ENCODE data around the gene EMP1. TPM values are rescaled to one million over a fixed set of nuclear protein-coding genes. Genes with fewer than 3 reads are reported as not detected.

Gene EMP1
- total and polyA plus RNA-seq, 2 donors (not counting 1 experiment from before 2014, with no cell fraction given), result 53.5 to 437 TPM

DNA sequence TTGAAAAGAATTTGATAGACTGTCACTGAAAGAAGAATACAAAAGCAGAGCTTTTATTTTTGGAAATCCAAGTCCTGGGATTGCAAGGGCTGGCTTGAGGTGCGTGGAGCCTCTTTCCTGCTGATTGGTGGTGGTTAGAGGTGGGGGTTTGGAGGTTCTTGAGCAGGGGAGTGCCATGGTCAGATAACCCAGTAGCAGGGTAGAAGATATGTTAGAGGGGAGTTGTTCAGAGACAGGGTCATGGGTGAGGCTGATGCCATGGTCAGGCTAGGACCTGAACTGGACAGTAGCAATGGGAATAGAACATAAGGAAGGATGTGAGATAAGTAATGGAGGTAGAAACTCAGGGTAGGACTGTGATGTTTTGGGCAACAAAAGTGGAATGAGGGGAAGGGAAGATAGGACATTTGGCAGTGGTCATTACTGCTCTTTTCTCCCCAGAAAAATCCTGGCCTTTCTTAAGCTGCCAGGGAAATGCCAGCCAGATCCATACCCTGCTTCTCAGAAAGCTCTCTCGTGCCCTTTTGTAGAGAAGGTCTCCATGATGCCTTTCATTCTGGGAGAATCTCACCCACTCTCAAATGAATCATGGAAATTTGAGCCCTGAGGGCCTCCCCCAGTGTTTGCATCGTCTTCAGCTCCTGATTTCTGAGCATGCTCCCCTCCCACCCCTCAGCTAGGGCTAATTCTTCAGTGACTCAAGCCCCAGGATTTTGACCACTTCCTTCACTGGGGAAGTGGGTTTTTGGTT is 9.5 kb downstream of the EMP1 start:
- peaks cover 81% of the 10 kb centered on the region for H3K4me1 ChIP-seq (ENCODE audit: control insufficient read depth, extremely low read depth, insufficient read depth, low read length)
- TF ChIP-seq, protein P1, sequence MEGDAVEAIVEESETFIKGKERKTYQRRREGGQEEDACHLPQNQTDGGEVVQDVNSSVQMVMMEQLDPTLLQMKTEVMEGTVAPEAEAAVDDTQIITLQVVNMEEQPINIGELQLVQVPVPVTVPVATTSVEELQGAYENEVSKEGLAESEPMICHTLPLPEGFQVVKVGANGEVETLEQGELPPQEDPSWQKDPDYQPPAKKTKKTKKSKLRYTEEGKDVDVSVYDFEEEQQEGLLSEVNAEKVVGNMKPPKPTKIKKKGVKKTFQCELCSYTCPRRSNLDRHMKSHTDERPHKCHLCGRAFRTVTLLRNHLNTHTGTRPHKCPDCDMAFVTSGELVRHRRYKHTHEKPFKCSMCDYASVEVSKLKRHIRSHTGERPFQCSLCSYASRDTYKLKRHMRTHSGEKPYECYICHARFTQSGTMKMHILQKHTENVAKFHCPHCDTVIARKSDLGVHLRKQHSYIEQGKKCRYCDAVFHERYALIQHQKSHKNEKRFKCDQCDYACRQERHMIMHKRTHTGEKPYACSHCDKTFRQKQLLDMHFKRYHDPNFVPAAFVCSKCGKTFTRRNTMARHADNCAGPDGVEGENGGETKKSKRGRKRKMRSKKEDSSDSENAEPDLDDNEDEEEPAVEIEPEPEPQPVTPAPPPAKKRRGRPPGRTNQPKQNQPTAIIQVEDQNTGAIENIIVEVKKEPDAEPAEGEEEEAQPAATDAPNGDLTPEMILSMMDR (conservative IDR thresholded peaks at IDR 0.05 in 1 of 2, IDR thresholded peaks at IDR 0.05 in 1 of 2; ENCODE audit: low read depth in 1 of 2, low read length in 2 of 2), result no peak
- TF ChIP-seq EZH2 (IDR thresholded peaks at IDR 0.05; ENCODE audit: low read length, missing control alignments), result no peak
- H3K36me3 ChIP-seq (ENCODE audit: control insufficient read depth, insufficient read depth, low read length), result peaks cover 6% of the 10 kb centered on the region

DNA sequence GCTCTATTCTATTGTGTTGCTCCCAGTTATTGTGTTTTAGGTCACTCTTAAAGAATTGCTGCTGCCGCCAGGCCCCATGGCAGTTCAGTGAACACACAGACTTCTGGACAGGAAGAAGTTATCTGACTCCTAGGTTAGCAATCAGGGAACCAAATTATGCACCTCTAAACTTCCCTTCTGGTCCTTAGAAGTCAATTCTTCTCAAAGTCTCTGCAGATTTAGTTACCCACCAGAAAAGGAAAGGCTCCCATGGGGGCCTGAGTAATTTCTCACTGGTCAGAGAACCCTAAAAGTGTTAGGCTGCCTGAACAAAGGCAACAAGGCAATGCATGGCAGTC is 10.0 kb downstream of the EMP1 start:
- Histone ChIP-seq H3K4me1 (ENCODE audit: control insufficient read depth, extremely low read depth, insufficient read depth, low read length) (peaks cover 83% of the 10 kb centered on the region), H3K27ac (ENCODE audit: insufficient read depth, low read length) (peak overlapping the region; percentile 89), H2AFZ (ENCODE audit: low read length) (no peak overlapping the region), H4K20me1 (ENCODE audit: control insufficient read depth, extremely low read depth, insufficient read depth, low read length) (no peaks in the 10 kb centered on the region), H3K79me2 (ENCODE audit: control insufficient read depth, insufficient read depth, low read length) (peaks cover 99% of the 10 kb centered on the region), H3K27me3 (ENCODE audit: control insufficient read depth, insufficient read depth, low read length) (no peaks in the 10 kb centered on the region), H3K4me2 (ENCODE audit: extremely low read depth, insufficient read depth, low read length) (peak overlapping the region; percentile 76), H3K9me3 (ENCODE audit: control insufficient read depth, insufficient read depth, low read depth, low read length) (no peaks in the 10 kb centered on the region), H3K36me3 (ENCODE audit: control insufficient read depth, insufficient read depth, low read length) (peaks cover 5% of the 10 kb centered on the region), H3K4me3 (replicated peaks in 1 of 4; ENCODE audit: control extremely low read depth in 1 of 4, insufficient read depth in 1 of 4, low read depth in 3 of 4, low read length in 4 of 4) (peak overlapping the region in 3 of 4 experiments; percentile 11 to 15 (median 14)), H3K9ac (ENCODE audit: insufficient read depth, low read length) (peak overlapping the region; percentile 49)
- TF ChIP-seq, protein P1 (conservative IDR thresholded peaks at IDR 0.05 in 1 of 2, IDR thresholded peaks at IDR 0.05 in 1 of 2; ENCODE audit: low read depth in 1 of 2, low read length in 2 of 2), result no peak
- TF ChIP-seq EZH2 (IDR thresholded peaks at IDR 0.05; ENCODE audit: low read length, missing control alignments), result no peak
- DNase-seq (ENCODE audit: low read depth in 2 of 2), result no peak

More for the DNA sequence above, 9.5 kb downstream of the EMP1 start:
- H3K4me3 ChIP-seq (replicated peaks in 1 of 4; ENCODE audit: control extremely low read depth in 1 of 4, insufficient read depth in 1 of 4, low read depth in 3 of 4, low read length in 4 of 4), result peak overlapping the region in 2 of 4 experiments; percentile 14 to 21
- no peak overlapping the region for H2AFZ ChIP-seq (ENCODE audit: low read length)
- H4K20me1 ChIP-seq (ENCODE audit: control insufficient read depth, extremely low read depth, insufficient read depth, low read length), result no peaks in the 10 kb centered on the region
- DNase-seq (ENCODE audit: low read depth in 2 of 2), result peak; percentile 96 to 99
- H3K4me2 ChIP-seq (ENCODE audit: extremely low read depth, insufficient read depth, low read length), result peak overlapping the region; percentile 76
- peaks cover 99% of the 10 kb centered on the region for H3K79me2 ChIP-seq (ENCODE audit: control insufficient read depth, insufficient read depth, low read length)
- no peaks in the 10 kb centered on the region for H3K27me3 ChIP-seq (ENCODE audit: control insufficient read depth, insufficient read depth, low read length)
- H3K27ac ChIP-seq (ENCODE audit: insufficient read depth, low read length), result peak overlapping the region; percentile 89
- H3K9ac ChIP-seq (ENCODE audit: insufficient read depth, low read length), result peak overlapping the region; percentile 52
- H3K9me3 ChIP-seq (ENCODE audit: control insufficient read depth, insufficient read depth, low read depth, low read length), result no peaks in the 10 kb centered on the region

DNA sequence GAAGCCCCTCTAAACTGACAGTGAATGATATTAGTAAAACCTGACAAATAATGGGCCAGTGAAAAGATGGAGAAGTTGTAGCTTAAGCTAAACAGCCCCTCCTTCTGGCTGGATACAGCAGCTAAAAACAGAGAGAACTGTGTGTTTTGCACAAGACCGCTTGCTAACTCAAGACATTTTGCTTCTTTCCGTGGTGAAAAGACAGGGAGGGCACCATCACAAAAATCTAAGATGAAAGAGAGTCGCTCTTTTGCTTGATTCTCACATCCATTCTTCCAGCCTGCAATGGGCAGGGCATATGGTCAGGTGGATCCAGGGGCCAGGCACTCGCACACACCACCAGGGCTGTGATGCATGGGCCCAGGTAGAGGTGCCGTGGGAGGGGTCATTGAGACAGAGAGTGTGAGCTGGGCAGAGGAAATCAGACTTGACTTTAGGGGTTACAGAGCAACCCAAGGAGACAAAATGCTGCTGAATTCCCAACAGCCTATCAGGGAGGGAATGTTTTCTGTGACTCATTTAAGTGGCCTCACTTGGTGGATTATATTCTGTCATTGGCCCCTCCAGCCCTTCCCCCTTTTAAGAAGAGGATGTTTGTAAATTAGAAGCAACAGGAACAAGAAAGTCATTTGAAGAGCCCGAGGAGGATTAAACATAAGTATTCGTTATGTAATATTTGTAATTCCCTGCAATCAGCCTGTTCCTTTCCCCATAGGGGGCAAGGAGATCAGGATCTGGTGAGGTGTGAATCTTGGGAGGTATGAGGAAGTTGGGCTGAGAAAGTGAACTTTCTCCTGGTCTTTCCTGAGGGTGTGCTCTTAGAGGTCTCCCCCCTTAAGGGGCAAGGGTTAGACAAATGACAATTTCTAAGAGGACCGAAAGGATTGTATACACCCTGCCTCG is 12.3 kb downstream of the EMP1 start:
- H2AFZ ChIP-seq (ENCODE audit: low read length), result no peak overlapping the region
- no peak overlapping the region for H3K9ac ChIP-seq (ENCODE audit: insufficient read depth, low read length)
- H3K27me3 ChIP-seq (ENCODE audit: control insufficient read depth, insufficient read depth, low read length), result no peaks in the 10 kb centered on the region
- TF ChIP-seq, protein P1 (conservative IDR thresholded peaks at IDR 0.05 in 1 of 2, IDR thresholded peaks at IDR 0.05 in 1 of 2; ENCODE audit: low read depth in 1 of 2, low read length in 2 of 2), result peak; percentile 63 to 70
- no peak for TF ChIP-seq EZH2 (IDR thresholded peaks at IDR 0.05; ENCODE audit: low read length, missing control alignments)
- H3K27ac ChIP-seq (ENCODE audit: insufficient read depth, low read length), result peak overlapping the region; percentile 89
- peak overlapping the region; percentile 73 for H3K4me2 ChIP-seq (ENCODE audit: extremely low read depth, insufficient read depth, low read length)
- peaks cover 94% of the 10 kb centered on the region for H3K79me2 ChIP-seq (ENCODE audit: control insufficient read depth, insufficient read depth, low read length)
- no peak overlapping the region for H3K4me3 ChIP-seq (replicated peaks in 1 of 4; ENCODE audit: control extremely low read depth in 1 of 4, insufficient read depth in 1 of 4, low read depth in 3 of 4, low read length in 4 of 4)
- H3K9me3 ChIP-seq (ENCODE audit: control insufficient read depth, insufficient read depth, low read depth, low read length), result no peaks in the 10 kb centered on the region
- DNase-seq (ENCODE audit: low read depth in 2 of 2), result peak in 1 of 2 donors; percentile 57
- H3K36me3 ChIP-seq (ENCODE audit: control insufficient read depth, insufficient read depth, low read length), result peaks cover 16% of the 10 kb centered on the region
- no peaks in the 10 kb centered on the region for H4K20me1 ChIP-seq (ENCODE audit: control insufficient read depth, extremely low read depth, insufficient read depth, low read length)
- peaks cover 70% of the 10 kb centered on the region for H3K4me1 ChIP-seq (ENCODE audit: control insufficient read depth, extremely low read depth, insufficient read depth, low read length)
